Stimulated activated CD8-positive, alpha-beta memory T cell treated with anti-CD3 and anti-CD28 coated beads, Interleukin-4, amount 100 ng/mL, for 48 hours (primary cell): ENCODE measurements around the gene NTF4.
"Not testable (repeated sequence)": the region's sequence is repeated elsewhere in the genome, so short reads cannot be mapped to it uniquely, and the experiment has no call there.

ENCODE experiments used
- DNase-seq: peaks from one replicate; pipeline ENCODE4 v3.0.0-alpha.2; 2020

NTF4 gene

DNA sequence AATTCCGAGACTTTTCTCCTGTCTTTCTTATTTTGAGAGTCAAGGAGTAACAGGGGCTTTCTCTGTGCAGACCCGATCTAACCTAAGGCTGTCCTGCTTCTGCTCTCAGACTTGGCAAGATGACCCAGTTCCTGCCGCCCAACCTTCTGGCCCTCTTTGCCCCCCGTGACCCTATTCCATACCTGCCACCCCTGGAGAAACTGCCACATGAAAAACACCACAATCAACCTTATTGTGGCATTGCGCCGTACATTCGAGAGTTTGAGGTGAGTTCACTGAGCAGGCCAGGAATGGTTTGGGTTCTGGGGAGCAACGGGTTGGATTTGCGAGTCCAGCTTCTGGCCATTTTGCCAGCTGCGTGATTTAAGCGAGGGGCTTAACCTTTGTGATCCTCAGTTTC is 21.7 kb upstream of the NTF4 start:
- DNase-seq: no peak

DNA sequence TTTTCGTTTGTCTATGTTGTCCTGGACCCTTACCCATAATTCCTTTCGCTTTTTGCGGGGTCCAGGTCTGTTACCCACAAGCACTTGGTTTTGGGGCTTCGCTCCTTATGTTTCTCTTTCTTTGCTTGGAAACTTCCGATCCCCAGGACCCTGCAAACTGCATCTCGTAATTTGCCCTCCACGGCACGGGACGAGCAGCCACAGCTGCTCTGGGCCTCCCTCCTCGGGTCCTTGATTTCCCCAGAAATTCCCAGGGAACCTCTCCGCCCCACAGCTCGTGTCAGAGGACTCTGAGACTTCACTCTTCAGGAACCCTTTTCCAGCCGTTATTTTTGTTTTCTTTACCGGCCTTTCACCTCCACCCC is 21.2 kb upstream of the NTF4 start:
- no peak for DNase-seq

- peak; percentile 99 for DNase-seq
These were observed 20.6 kb upstream of the NTF4 start, which contains the start of gene SNRNP70 for GRCh38 chr19:49085020-49085867. Gene SNRNP70 (plus strand): TSS chr19:49085451. CDS start chr19:49086415, 964 bp downstream.

DNA sequence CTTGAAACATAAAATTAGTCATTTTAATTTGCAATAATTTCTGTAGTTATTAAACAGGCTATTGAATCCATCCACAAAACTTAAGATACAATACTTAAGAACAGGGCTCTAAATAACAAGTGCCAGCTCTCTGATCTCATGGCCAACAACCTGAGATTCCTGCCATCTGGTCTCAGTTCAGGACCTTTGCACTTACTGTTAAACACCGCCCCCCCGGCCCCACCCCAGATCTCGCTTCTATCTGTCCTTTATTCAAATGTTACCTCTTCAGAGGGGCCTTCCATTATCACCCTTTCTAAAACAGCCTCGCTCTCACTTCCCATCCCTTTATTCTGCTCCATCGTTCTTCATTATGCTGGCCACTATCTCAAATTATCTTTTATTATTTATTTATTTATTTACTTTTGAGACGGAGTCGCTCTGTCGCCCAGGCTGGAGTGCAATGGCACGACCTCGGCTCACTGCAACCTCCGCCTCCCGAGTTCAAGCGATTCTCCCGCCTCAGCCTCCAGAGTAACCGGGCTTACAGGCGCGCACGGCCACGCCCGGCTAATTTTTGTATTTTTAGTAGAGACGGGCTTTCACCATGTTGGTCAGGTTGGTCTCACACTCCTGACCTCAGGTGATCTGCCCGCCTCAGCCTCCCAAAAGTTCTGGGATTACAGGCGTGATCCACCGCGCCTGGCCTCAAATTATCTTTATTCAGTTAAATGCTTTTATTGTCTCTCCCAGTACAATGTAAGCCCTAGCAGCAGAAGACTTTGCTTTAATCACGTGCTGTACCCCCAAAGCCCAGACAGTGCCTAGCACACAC is 19.8 kb upstream of the NTF4 start:
- DNase-seq: no peak

- no peak for DNase-seq
These were observed 16.7 kb upstream of the NTF4 start for GRCh38 chr19:49081273-49081672.

- no peak for DNase-seq
These were observed 15.8 kb upstream of the NTF4 start for GRCh38 chr19:49080392-49080791.

- peak; percentile 53 for DNase-seq
These were observed 10.3 kb upstream of the NTF4 start for GRCh38 chr19:49074869-49075268.

DNA sequence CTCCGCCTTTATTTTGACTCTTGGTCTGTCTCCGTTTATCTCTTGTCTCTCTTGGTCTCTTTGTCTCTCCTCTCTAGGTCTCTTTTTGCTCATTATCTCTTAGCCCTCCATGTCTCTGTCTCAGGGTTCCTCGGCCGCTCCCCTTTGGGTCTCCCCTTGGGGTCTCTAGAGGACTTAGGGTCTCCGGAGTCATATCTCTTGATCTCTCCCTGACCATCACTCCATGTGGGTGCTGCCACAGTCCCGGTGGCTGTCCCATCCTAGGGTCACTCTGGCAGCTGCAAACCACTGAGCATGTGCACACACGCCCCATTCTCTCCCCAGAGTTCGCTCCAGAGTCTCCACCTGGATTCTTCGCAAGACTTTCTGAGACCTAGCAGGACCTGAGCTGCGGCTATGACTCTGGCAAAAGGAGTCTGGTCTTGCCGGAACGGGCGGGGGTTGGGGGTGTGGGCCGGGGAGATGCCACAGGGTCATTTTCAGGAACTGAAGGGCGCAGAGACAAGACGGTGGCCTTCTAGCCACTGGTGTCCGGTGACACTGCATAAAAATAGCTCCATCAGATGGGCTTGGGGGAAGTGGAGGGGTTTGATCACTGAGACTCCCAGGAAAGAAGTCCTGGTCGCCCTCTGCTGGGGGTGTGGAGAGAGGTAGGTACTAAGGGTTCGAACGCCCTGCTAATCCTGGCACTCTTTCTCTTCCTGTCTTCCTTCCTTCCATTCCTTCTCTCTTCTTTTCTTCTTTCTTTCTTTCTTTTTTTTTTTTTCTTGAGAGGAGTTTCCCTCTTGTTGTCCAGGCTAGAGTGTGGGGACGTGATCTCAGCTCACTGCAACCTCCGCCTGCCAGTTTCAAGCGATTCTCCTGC is 9.1 kb upstream of the NTF4 start:
- no peak for DNase-seq

- no peak for DNase-seq
These were observed 7.4 kb upstream of the NTF4 start for GRCh38 chr19:49071860-49072547.

- no peak for DNase-seq
These were observed 5.8 kb upstream of the NTF4 start for GRCh38 chr19:49070416-49070815.

DNA sequence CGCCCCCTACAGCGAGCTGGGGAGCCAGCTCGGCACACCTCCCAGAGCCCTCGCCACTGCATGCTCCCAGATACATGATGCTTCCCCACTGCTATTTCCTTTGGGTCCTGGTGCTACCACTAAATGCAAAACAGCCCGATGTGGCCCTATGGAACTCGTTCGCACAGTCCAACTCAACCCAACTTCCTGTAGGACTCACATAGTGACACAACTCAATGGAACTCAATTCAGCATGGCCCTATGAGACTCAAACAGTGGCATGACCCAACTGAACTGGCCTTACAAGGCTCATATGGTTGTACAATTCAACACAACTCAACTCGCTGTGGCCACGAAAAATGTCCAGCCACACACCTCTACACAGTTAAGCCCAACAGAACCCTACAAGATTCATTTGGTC is 4.4 kb upstream of the NTF4 start:
- DNase-seq: no peak

- no peak for DNase-seq
These were observed 2.9 kb upstream of the NTF4 start for GRCh38 chr19:49067554-49067953.

DNA sequence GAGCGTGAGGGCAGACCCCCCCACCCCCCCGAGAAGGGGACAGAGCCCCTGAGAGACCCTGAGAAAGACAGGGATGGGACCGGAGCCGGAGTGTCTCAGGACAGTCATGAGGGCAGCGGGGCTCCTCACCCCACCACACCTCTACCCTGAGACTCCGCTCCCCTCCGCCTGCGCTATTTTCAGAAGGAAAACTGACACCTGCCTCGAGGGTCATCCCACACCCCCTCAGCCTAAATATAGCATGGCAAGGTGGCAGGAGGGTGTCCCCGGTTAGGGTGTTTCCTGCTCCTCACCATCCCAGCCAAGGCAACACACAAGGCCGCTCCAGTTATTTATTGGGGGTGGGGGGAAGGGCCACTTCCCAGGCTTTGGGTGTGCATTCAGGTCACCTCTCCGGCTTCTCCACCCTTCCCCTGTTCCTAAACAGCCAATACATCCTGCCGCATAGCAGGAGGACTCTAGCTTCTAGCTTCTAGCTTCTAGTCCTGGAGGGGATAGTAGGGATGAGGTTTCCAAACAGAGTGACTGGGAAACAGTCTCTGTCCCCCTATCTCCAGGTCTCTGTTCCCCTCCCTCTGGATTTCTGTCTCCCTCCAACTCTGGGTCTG is 1.4 kb upstream of the NTF4 start:
- DNase-seq: no peak

DNA sequence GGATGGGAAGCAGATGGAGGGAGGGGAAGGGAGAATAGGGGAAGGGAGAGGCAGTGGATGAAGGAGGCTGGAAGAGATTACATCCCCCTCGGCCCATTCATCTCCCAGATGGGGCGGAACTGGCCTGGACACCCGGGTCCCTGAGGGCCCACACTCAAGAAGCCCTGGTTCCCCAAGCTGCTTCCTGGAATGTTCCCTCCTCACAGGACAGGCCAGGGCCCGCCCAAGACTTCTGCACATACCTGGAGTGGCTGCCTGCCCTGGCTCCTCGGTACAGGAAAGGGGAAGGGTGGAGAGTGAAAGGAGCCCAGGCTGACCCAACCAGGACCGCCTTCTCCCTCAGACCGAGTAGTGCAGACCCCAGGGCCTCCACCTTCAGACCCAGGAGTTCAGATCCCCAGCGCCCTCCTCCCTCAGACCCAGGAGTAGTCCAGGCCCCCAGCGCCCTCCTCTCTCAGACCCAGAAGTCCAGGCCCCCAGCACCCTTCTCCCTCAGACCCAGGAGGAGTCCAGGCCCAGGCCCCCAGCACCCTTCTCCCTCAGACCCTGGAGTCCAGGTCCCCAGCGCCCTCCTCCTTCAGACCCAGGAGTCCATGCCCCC is 489 bp downstream of the NTF4 start:
- no peak for DNase-seq

GRCh38 chr19:49061445-49061844 is 3.2 kb downstream of the NTF4 start:
- DNase-seq: no peak

DNA sequence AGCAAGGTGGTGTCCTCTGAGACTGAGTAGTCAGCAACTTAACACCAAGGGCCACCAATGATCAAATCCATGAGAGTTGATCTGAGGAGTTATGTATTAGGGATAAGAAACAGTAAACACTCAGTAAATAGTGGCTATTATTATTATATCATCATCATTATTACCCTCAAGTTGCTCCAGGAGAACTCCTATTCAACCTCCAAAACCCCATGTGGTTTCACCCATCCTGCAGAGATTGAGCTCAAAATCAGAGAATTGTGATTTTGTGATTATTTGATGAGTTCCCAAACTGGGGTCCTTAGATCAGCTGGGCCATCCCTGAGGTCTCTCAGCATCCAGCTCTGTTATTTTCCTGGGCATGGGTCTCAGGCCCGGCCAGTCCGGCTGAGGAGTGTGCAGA is 3.6 kb downstream of the NTF4 start:
- DNase-seq: no peak

DNA sequence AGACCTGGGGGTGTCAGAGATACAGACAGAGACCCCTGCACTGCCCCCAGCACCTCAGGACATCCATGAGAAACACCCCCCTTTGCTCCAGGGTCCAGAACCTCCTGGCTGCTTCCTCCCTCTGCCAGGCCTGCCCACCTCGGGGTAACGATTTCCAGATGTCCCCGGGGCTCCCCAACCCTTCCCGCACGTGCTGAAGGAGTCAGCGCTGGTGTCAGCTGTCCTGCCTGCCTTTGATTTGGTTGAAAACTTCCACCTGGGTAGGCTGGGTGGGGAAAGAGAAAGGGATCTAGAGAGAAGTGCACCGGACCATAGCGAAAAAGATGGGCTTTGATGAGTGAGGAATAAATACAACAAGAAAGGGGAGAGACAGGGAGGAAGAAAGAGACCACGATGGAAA is 5.6 kb downstream of the NTF4 start:
- DNase-seq: no peak

DNA sequence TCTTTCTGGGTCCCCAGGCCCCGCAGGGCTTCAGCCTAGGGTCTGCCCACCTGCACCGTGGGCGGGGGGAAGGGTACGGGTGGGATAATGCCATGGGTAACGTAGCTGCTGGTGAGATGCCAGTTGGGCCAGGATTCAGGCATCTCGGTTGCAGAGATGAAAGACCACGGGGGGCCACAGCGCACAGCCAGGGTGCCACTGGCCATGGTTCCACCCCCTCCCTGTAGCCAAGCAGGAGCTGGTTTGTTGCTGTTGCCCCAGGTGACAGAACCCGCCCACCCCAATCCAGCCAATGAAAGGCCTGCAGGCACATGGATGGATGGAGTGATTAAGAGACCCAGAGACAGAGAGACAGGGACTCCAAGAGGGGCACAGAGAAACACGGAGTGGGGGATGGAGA is 6.1 kb downstream of the NTF4 start:
- DNase-seq: peak; percentile 54

- DNase-seq: peak; percentile 74
These were observed 6.9 kb downstream of the NTF4 start, which contains the start of gene CGB7 for GRCh38 chr19:49057636-49058234. Gene CGB7 (minus strand): TSS chr19:49057749. CDS start chr19:49055375, 2,374 bp downstream.

GRCh38 chr19:49056902-49057596 is 7.6 kb downstream of the NTF4 start:
- DNase-seq: not testable (repeated sequence)
